NCI-H748 treated with DMSO at 0.1 percent for 48 hours (cell line): ENCODE results near the gene NDUFA9.

ENCODE experiments used
- DNase-seq: peaks from one replicate; lab custom pipeline; 2025; lab: John Stamatoyannopoulos, UW

Gene NDUFA9

GRCh38 chr12:4648501-4649357 lies at the start of gene NDUFA9, which contains the start of gene AKAP3:
Gene NDUFA9 (plus strand): TSS chr12:4649114. CDS start chr12:4649127, 13 bp downstream.
Gene AKAP3 (minus strand): TSS chr12:4649051. CDS start chr12:4638196, 10,855 bp downstream.
- peak; percentile 63 for DNase-seq

GRCh38 chr12:4603421-4603820 lies 45.5 kb upstream of the NDUFA9 start:
- no peak for DNase-seq

GRCh38 chr12:4603946-4604345 lies 45.0 kb upstream of the NDUFA9 start:
- no peak for DNase-seq

- peak; percentile 65 for DNase-seq
Measured at GRCh38 chr12:4604684-4605193, 44.2 kb upstream of the NDUFA9 start.

GRCh38 chr12:4607056-4607455 lies 41.9 kb upstream of the NDUFA9 start:
- DNase-seq = no peak

GRCh38 chr12:4609071-4609470 lies 39.8 kb upstream of the NDUFA9 start:
- DNase-seq = no peak

- DNase-seq = no peak
Measured at GRCh38 chr12:4610481-4610880, 38.4 kb upstream of the NDUFA9 start.

- no peak for DNase-seq
Measured at GRCh38 chr12:4615667-4616066, 33.2 kb upstream of the NDUFA9 start.

- no peak for DNase-seq
Measured at GRCh38 chr12:4621511-4621910, 27.4 kb upstream of the NDUFA9 start.

GRCh38 chr12:4626543-4626942 lies 22.4 kb upstream of the NDUFA9 start:
- DNase-seq = no peak

- no peak for DNase-seq
Measured at GRCh38 chr12:4628406-4628805, 20.5 kb upstream of the NDUFA9 start.

GRCh38 chr12:4630262-4630661 lies 18.7 kb upstream of the NDUFA9 start:
- no peak for DNase-seq

- no peak for DNase-seq
Measured at GRCh38 chr12:4643747-4644146, 5.2 kb upstream of the NDUFA9 start.

- no peak for DNase-seq
Measured at GRCh38 chr12:4645023-4645422, 3.9 kb upstream of the NDUFA9 start.

- DNase-seq = no peak
Measured at GRCh38 chr12:4648104-4648500, 812 bp upstream of the NDUFA9 start.

GRCh38 chr12:4649358-4649661 lies 396 bp downstream of the NDUFA9 start:
- no peak for DNase-seq

- no peak for DNase-seq
Measured at GRCh38 chr12:4653257-4653656, 4.3 kb downstream of the NDUFA9 start.

- no peak for DNase-seq
Measured at GRCh38 chr12:4653691-4654090, 4.8 kb downstream of the NDUFA9 start.

GRCh38 chr12:4663971-4664505 lies 15.1 kb downstream of the NDUFA9 start:
- no peak for DNase-seq

GRCh38 chr12:4665236-4665635 lies 16.3 kb downstream of the NDUFA9 start:
- DNase-seq = no peak

GRCh38 chr12:4679711-4680110 lies 30.8 kb downstream of the NDUFA9 start:
- no peak for DNase-seq

GRCh38 chr12:4681732-4682131 lies 32.8 kb downstream of the NDUFA9 start:
- no peak for DNase-seq

GRCh38 chr12:4685317-4685716 lies 36.4 kb downstream of the NDUFA9 start:
- DNase-seq = peak; percentile 2

- no peak for DNase-seq
Measured at GRCh38 chr12:4690760-4691159, 41.8 kb downstream of the NDUFA9 start.
